HG02759 (cell line): ENCODE measurements around the gene IQUB.
"Not testable (repeated sequence)": the region's sequence is repeated elsewhere in the genome, so short reads cannot be mapped to it uniquely, and the experiment has no call there.

Source experiments
- ATAC-seq: cut with Tn5 transposase; IDR thresholded peaks from one replicate; pipeline ENCODE4 v1.9.1; 2021; ENCODE audit warnings: mild to moderate bottlenecking, moderate library complexity; ENCODE audit not compliant: unreplicated experiment

IQUB gene

DNA sequence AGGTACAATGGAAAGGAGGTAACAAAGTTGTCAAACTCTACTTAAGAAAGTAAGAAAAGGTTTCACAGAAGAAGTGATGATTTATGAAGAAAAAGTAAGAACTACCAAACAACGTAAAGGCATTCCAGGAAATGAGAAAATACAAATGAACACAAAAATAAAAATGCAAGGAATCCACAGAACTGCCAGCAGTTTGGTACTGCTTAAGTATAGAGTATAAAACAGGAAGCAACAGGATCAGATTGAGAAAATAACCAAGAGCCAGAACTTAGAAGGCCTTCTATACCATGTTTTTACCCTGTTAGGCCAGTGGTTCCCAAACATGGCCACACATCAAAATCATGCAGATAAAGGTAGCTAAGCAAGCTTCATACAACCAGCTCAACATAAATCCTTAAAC is 14.0 kb upstream of the IQUB start:
- no peak for ATAC-seq

GRCh38 chr7:123539871-123540270 is 5.5 kb upstream of the IQUB start:
- ATAC-seq: no peak

DNA sequence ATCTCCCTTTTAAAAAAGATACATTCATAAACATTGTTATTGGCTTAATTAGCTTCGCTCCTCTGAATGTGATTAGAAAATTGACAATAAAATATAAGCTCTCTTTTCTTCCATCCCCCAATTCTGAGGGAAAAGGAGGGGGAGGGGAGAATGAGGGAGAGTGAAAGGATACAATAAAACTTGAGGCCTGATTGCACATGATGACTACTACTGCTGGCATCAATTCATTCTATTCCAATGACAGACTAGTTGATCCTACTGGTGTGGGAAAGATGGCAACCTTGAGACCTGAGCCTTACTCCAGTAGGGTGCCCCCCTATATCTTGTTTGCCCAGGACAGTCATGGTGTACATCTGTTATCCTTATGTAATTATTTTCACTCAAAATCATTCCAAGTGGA is 4.5 kb upstream of the IQUB start:
- no peak for ATAC-seq

- ATAC-seq: no peak
Observed at GRCh38 chr7:123538189-123538714, 3.9 kb upstream of the IQUB start.

- ATAC-seq: no peak
Observed at GRCh38 chr7:123537026-123537642, 2.7 kb upstream of the IQUB start.

DNA sequence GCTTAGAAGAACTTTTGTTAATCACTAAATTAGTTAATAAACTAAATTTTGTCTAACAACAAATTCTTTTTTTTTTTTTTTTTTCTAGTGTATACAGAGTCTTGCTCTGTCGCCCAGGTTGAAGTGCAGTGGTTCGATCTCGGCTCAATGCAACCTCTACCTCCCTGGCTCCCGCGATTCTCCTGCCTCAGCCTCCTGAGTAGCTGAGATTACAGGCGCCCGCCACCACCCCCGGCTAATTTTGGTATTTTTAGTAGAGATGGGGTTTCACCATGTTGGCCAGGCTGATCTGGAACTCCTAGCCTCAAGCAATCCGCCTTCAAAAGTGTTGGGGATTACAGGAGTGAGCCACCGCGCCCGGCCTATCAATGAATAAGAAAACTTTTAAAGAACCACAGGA is 1.1 kb upstream of the IQUB start:
- ATAC-seq: no peak

DNA sequence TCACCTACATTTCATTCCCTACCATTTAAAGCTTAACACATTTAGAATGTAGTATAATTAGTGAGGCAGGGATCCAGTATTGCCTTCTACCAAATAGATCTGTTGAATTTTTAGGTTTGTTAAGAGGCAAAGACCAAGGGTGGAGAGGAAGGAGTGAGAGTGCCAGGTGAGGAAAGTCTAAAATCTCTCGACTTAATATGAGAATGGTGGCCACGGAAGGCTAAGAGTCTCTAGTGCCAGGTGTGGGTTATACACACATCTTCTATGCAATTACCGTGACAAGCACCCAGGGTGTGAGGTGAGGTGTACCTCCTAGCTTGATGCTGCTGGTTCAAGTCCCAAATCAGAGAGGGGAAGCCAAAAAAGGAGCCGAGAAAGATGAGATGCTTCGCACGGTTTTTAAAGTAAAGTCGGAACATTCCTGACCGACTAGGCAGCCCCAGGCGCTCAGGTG is 439 bp downstream of the IQUB start:
- peak; percentile 7 for ATAC-seq

DNA sequence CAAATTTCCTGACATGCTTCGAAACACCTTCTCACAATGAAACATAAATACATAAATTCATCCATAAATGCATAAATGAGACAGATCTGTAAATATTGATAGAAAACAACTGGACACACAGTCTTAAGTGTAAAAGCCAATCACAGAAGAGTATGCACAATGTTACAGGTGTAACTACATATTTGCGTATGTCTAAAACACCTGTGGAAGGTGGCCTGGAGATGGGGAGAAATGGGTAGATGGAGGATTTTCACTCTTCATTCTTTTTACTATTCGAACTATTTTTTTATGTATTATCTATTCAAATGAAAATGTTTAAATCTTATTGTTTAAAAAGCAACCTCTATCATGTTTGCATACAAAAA is 860 bp downstream of the IQUB start:
- ATAC-seq: no peak

GRCh38 chr7:123532788-123533552 is 1.4 kb downstream of the IQUB start:
- peak; percentile 34 for ATAC-seq

GRCh38 chr7:123532343-123532742 is 2.1 kb downstream of the IQUB start:
- peak; percentile 5 for ATAC-seq

- not testable (repeated sequence) for ATAC-seq
Observed at GRCh38 chr7:123530035-123530591, 4.3 kb downstream of the IQUB start.

DNA sequence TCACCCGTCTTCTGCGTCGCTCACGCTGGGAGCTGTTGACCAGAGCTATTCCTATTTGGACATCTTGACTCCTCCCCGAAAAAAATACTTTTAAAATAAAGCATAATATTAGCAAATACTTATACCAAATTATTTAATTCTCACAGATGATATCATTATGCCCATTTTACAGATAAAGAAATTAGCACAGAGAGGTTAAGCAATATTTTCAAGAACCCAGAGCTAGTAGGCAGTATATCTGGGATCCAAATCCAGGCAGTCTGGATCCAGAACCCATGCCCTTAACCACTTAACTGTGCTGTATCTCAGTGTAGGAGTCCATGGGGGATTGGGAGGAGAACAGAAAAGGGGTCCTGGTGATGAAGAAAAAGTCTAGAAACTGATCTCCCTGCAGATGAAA is 6.1 kb downstream of the IQUB start:
- no peak for ATAC-seq

GRCh38 chr7:123527712-123528225 is 6.6 kb downstream of the IQUB start:
- ATAC-seq: not testable (repeated sequence)

GRCh38 chr7:123526533-123526932 is 7.9 kb downstream of the IQUB start:
- ATAC-seq: not testable (repeated sequence)

- no peak for ATAC-seq
Observed at GRCh38 chr7:123522066-123522465, 12.3 kb downstream of the IQUB start.

DNA sequence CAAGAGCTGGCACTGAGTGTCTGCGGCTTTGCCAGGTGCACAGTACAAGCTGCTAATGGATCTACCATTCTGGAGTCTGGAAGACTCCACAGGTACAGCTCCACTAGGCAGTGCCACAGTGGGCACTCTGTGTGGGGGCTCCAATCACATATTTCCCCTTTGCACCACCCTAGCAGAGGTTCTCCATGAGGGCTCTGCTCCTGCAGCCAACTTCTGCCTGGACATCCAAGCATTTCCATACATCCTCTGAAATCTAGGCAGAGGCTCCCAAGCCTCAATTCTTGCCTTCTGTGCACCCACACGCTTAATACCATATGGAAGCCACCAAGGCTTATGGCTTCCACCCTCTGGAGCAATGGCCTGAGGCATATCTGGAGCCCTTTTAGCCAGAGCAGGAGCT is 29.2 kb downstream of the IQUB start:
- no peak for ATAC-seq

- ATAC-seq: no peak
Observed at GRCh38 chr7:123502201-123502600, 32.2 kb downstream of the IQUB start.

GRCh38 chr7:123500878-123501489 is 33.4 kb downstream of the IQUB start:
- no peak for ATAC-seq

DNA sequence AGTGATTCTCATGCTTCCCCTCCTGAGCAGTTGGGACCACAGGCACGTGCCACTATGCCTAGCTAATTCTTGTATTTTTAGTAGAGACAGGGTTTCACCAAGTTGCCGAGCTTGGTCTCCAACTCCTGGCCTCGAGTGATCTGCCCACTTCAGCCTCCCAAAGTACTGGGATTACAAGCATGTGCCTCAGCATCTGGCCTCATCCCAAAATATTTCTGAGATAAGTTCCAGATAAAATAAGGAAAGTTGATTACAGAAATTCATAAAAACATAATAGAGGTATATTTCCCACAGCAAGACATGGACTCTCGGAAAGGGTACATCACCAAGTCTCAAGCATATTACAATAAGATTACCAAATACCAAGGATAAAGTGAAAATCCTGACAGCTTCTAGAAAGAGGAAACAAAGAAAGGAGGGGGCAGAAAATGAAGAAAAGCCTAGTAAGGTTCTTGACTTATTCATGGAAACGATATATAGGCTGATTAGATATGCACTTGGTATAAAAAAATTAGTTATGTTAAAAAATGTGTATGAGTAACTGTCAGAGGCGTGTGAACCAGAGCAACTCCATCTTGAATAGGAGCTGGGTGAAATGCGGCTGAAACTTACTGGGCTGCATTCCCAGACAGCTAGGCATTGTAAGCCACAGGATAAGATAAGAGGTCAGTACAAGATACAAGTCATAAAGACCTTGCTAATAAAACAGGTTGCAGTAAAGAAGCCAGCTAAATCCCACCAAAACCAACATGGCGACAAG is 35.0 kb downstream of the IQUB start:
- no peak for ATAC-seq

- ATAC-seq: no peak
Observed at GRCh38 chr7:123498601-123499000, 35.8 kb downstream of the IQUB start.

DNA sequence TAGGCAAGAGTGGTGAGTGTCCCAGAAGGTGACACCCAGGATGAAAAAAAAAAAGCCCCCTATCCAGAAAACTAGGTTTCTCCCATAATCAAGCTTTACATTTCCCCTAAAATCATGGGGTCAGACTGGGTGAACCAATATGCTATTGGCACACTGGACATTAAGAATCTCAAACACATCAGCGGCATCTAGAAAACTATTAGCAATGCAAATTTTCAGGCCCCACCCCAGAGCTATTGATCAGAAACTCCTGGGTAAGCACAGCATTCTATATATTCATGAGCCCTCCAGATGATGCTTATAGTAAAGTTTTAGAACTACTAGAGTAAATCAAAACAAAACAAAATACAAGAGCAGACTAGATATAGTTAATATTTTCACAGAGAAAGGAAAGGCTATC is 36.4 kb downstream of the IQUB start:
- no peak for ATAC-seq
